Choroid plexus epithelial cell (primary cell): ENCODE results near the gene BDNF.

Experiments used
- DNase-seq: peaks from one replicate; pipeline ENCODE4 v3.0.0-alpha.2; 2010; ENCODE audit warnings: low read depth
- H3K4me3 ChIP-seq: 2 replicates; pipeline ENCODE4 v1.5.1; 2011; ENCODE audit warnings: low read depth, mild to moderate bottlenecking, control low read depth, low read length, moderate library complexity
- TF ChIP-seq, protein P1 (sequence below): conservative IDR thresholded peaks from 2 replicates; pipeline ENCODE4 v1.5.1; 2011; ENCODE audit warnings: low read depth, mild to moderate bottlenecking, control low read depth, inconsistent platforms, low read length, moderate library complexity

The BDNF gene

DNA sequence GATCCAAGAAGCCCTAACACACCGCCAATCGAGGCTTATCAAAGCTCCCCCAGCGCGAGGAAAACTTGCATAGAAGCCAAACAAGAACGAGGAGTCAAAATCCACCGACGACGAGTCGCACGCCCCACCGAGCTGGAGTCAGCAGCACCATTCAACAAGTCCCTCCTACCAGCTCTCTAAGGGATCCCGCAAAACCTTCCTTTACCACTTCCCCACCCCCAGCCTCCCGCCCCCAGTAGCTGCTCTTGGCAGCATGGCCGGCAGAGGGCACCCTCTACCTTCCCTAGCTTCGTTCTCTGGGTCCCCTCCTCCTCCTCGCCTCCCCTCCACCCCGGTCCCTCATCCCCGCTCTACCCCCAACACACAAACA is 1.4 kb downstream of the BDNF start:
- TF ChIP-seq, protein P1, sequence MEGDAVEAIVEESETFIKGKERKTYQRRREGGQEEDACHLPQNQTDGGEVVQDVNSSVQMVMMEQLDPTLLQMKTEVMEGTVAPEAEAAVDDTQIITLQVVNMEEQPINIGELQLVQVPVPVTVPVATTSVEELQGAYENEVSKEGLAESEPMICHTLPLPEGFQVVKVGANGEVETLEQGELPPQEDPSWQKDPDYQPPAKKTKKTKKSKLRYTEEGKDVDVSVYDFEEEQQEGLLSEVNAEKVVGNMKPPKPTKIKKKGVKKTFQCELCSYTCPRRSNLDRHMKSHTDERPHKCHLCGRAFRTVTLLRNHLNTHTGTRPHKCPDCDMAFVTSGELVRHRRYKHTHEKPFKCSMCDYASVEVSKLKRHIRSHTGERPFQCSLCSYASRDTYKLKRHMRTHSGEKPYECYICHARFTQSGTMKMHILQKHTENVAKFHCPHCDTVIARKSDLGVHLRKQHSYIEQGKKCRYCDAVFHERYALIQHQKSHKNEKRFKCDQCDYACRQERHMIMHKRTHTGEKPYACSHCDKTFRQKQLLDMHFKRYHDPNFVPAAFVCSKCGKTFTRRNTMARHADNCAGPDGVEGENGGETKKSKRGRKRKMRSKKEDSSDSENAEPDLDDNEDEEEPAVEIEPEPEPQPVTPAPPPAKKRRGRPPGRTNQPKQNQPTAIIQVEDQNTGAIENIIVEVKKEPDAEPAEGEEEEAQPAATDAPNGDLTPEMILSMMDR = peak; percentile 86
- peak overlapping the region; percentile 74 for H3K4me3 ChIP-seq
- DNase-seq = peak; percentile 96

DNA sequence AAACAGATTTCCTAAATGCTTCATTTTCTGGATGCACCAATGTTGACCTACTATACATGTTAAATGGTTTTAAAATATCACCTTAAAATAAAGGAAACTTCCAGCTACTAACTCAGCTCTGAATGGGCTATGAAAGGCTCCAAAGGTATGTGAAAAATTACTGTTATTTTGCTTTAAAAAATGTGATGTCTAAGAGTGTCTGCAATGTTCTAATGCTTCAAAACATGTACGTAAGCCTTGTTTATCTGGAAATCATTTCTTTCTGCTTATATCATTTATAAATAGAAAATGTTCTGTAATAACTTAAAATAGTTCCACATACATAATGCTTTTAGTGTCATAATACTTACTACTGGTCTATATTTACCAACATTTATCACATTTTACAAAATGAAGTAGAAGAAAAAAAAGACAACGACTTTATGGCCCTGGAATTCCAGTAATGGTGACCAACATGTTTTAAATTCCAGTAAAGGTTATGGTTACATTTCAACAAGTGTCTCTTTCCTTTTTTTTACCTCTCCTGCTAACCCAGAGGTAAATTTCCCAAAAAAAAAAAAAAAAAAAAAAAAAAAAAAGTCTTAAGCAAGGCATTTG is 2.5 kb downstream of the BDNF start:
- DNase-seq = peak; percentile 75
- TF ChIP-seq, protein P1 = no peak
- peak overlapping the region; percentile 74 for H3K4me3 ChIP-seq

DNA sequence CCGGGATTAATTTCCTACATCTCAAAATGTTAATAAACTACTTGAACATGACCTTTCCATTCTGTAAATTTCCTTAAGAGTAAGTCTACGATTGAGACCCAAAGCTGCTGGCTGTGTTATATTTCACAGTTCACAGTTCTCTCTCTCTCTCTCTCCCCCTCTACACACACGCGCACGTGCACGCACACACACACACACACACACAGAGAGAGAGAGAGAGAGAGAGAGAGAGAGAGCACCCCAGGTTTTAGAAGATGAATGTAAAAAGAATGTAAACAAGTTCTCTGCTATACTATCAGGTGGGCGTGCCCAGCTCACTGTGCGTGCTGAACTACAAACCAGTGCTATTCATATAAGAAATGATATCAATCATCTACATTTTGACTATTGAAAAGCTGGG is 3.3 kb downstream of the BDNF start:
- H3K4me3 ChIP-seq = peak overlapping the region; percentile 26

DNA sequence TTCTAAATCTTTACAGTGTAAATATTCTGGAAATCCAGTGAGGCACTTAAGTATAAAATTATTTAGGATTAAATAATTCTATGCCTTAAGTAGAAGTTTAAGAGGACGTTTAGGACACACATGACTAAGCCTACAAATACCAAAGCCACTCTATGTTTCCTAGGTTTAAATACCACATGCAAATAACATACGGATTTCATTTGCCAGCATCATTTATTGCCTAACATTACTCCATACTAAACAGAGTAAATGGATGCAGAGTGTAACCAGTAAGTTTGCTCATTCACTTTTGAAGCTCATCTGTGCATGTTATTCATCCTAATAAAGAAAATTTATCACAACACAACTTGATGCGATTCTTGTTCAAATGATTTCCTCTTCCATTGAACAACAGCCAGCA is 4.1 kb downstream of the BDNF start:
- peak; percentile 31 for DNase-seq
- TF ChIP-seq, protein P1 = no peak
- no peak overlapping the region for H3K4me3 ChIP-seq

More for the DNA sequence above, 3.3 kb downstream of the BDNF start:
- TF ChIP-seq, protein P1 = no peak
- peak; percentile 69 for DNase-seq

DNA sequence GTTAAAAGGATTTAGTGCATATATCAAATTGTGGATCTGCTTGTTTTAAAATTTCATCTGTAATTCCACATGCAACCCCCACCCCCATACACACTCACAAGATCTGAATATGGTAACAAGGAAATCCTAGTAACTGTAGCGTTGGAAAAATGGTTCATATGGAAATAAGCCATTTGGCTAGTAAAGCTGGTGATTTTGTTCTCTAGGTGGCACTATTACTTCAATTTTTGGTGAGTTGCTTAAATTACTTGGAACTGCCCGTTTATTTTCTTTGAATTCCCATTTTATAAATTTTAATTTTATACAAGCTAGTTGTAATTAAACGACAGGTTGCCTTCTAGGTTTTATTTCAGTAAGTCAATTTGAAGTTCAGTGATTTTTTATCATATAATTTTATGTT is 5.3 kb downstream of the BDNF start:
- TF ChIP-seq, protein P1 = peak; percentile 51
- H3K4me3 ChIP-seq = no peak overlapping the region
- peak; percentile 67 for DNase-seq

DNA sequence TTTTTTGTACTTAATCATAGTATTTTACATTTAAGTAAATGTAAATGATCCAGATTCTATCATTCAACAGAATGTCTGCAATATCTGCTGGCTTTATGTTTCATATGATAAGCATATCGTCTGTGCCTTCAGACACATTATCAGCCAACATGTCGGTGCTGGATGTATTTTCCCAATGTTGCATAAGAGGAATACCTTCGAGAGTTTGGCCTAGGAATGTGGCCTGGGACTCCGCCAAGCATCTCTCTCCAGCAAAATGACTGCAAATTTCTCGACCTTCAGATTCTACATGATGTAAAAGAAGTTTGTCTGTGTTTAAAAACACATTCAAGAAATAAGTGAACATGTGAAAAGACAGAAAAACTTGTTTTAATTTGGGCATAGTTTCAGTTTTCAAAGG is 6.9 kb downstream of the BDNF start:
- TF ChIP-seq, protein P1 = no peak
- peak; percentile 67 for DNase-seq
- no peak overlapping the region for H3K4me3 ChIP-seq

DNA sequence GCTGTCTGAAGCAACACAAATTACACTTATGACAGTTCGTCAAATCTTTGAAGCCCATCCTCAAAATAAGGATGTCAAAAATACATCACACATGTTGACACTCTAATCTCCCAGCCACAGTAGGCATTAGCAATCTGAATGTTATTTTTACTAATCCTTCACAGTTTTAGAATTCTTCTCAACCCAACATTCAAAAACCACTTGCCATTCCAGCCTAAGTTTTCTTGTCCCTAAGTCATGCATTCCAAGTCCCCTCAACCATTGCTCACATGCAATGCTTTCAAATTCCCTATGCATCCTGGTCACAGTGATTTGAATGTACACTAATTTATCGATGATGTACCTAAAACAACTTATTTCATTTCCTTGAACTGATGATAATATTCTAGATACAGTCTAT is 7.5 kb downstream of the BDNF start:
- H3K4me3 ChIP-seq = no peak overlapping the region
- no peak for DNase-seq
- TF ChIP-seq, protein P1 = no peak
